ENCODE data around the gene LRP10. TPM values are rescaled to one million over a fixed set of nuclear protein-coding genes. Genes with fewer than 3 reads are reported as not detected.
"Not testable (repeated sequence)": the region's sequence is repeated elsewhere in the genome, so short reads cannot be mapped to it uniquely, and the experiment has no call there.

Gene LRP10
- total and polyA plus RNA-seq, 2 experiments from 2014 or later: 40.8 to 62.7 TPM

GRCh38 chr14:22850944-22851764 is 20.4 kb upstream of the LRP10 start:
- H3K27ac ChIP-seq: no peak overlapping the region
- no peaks in the 10 kb centered on the region for H3K36me3 ChIP-seq
- H3K27me3 ChIP-seq: no peaks in the 10 kb centered on the region
- H3K4me1 ChIP-seq (ENCODE audit: low read depth): no peaks in the 10 kb centered on the region
- H3K4me3 ChIP-seq: no peak overlapping the region
- no peaks in the 10 kb centered on the region for H3K9me3 ChIP-seq (ENCODE audit: low read depth)
- TF ChIP-seq, protein P1, sequence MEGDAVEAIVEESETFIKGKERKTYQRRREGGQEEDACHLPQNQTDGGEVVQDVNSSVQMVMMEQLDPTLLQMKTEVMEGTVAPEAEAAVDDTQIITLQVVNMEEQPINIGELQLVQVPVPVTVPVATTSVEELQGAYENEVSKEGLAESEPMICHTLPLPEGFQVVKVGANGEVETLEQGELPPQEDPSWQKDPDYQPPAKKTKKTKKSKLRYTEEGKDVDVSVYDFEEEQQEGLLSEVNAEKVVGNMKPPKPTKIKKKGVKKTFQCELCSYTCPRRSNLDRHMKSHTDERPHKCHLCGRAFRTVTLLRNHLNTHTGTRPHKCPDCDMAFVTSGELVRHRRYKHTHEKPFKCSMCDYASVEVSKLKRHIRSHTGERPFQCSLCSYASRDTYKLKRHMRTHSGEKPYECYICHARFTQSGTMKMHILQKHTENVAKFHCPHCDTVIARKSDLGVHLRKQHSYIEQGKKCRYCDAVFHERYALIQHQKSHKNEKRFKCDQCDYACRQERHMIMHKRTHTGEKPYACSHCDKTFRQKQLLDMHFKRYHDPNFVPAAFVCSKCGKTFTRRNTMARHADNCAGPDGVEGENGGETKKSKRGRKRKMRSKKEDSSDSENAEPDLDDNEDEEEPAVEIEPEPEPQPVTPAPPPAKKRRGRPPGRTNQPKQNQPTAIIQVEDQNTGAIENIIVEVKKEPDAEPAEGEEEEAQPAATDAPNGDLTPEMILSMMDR (IDR thresholded peaks at IDR 0.05; ENCODE audit: low read depth, low read length): no peak
- peak in 1 of 2 donors; percentile 97 for DNase-seq (ENCODE audit: low read depth in 1 of 2, low spot score in 1 of 2)

- not testable (repeated sequence) for H3K4me1 ChIP-seq (ENCODE audit: low read depth); H3K36me3 ChIP-seq; DNase-seq (ENCODE audit: low read depth in 1 of 2, low spot score in 1 of 2); H3K27ac ChIP-seq; H3K27me3 ChIP-seq; H3K9me3 ChIP-seq (ENCODE audit: low read depth); H3K4me3 ChIP-seq
These were observed 19.4 kb upstream of the LRP10 start for GRCh38 chr14:22852178-22852577.

GRCh38 chr14:22852599-22852939 is 19.0 kb upstream of the LRP10 start:
- H3K27ac ChIP-seq: no peak overlapping the region
- no peak for DNase-seq (ENCODE audit: low read depth in 1 of 2, low spot score in 1 of 2)
- TF ChIP-seq, protein P1 (IDR thresholded peaks at IDR 0.05; ENCODE audit: low read depth, low read length): no peak
- no peaks in the 10 kb centered on the region for H3K9me3 ChIP-seq (ENCODE audit: low read depth)
- no peaks in the 10 kb centered on the region for H3K36me3 ChIP-seq
- no peak overlapping the region for H3K4me3 ChIP-seq
- no peaks in the 10 kb centered on the region for H3K4me1 ChIP-seq (ENCODE audit: low read depth)
- no peaks in the 10 kb centered on the region for H3K27me3 ChIP-seq

DNA sequence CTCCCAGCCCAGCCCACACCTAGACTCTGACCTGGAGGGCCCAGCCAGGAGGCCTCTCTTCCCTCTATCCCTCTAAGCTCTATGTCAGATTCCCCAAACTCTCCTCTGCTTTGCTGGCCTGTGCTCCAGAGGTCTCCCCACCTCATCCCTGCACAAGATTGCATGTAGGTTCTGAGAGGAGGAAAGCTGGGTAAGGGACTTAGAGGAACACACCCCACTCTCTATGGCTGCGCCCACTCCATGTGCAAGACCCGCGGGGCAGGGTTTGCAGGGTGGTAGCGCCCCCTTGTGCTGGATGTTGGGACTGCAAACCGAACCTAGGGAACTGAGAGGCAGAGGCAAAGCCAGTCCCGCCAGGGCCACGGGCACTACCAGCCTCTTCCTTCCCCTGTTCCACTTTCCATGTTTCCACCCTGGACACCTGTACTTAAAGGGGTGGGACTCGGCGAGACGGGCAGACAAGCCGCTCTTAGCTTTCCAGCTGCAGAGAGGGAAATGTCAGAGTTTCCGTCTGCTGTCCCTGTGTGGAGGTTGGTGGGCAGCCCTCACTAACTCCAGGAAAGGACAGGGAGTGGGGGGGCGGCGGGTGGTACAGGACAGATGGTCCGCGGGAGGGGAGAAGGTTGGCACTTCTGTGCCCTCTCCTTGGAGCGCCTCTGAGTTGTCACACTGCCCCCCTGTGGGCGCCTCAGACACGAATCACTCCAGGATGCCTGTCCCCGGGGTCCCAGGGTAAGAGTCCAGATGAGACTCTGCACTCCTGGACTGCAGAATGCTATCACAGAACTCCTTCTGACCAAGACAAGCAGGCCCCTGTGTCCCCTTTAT is 18.4 kb upstream of the LRP10 start:
- Histone ChIP-seq H3K4me1 (ENCODE audit: low read depth) (no peaks in the 10 kb centered on the region), H3K27me3 (no peaks in the 10 kb centered on the region), H3K36me3 (no peaks in the 10 kb centered on the region), H3K9me3 (ENCODE audit: low read depth) (no peaks in the 10 kb centered on the region), H3K4me3 (peak overlapping the region; percentile 37), H3K27ac (no peak overlapping the region)
- peak; percentile 84 to 92 for DNase-seq (ENCODE audit: low read depth in 1 of 2, low spot score in 1 of 2)
- TF ChIP-seq, protein P1 (IDR thresholded peaks at IDR 0.05; ENCODE audit: low read depth, low read length): peak; percentile 81

DNA sequence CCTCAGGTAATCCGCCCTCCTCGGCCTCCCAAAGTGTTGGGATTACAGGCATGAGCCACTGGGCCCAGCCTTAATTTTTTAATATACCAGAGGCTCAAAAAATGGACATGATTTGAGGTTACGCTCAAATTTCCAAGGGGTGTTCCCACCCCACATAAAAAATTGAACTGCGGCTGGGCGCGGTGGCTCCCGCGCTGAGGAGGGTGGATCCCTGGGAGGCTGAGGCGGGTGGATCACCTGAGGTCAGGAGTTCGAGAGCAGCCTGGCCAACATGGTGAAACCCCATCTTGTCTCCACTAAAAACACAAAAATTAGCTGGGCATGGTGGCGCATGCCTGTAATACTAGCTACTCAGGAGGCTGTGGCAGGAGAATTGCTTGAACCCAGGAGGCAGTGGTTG is 17.2 kb upstream of the LRP10 start:
- H3K4me3 ChIP-seq; H3K27ac ChIP-seq; DNase-seq (ENCODE audit: low read depth in 1 of 2, low spot score in 1 of 2); H3K27me3 ChIP-seq; H3K9me3 ChIP-seq (ENCODE audit: low read depth); H3K36me3 ChIP-seq; H3K4me1 ChIP-seq (ENCODE audit: low read depth): not testable (repeated sequence)

DNA sequence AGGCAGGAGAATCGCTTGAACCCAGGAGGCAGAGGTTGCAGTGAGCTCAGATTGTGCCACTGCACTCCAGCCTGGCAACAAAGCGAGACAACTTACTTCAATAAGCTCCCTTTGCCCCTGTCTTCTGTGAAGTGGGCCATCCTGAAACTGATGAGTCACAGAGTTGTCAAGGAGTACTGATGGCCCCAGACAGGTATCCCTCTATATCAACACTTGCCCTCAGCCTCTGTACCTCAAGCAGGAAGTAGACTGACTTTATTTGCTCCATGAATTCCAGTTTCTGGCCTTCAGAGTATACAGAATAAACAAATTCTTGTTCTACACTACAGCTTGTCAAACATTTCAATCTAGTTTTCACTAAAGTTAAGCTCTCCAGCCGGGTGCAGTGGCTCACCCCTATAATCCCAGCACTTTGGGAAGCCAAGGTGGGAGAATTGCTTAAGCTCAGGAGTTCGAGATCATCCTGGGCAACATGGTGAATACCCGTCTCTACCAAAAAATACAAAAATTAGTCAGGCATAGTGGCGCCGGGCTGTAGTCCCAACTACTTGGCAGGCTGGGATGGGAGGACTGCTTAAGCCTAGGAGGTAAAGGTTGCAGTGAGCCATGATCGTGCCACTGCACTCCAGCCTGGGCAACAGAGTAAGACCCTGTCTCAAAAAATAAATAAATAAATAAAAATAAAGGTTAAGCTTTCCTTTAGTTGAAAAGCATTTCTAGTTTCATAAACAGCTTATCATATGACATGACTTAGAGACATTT is 16.4 kb upstream of the LRP10 start:
- Histone ChIP-seq H3K27ac (no peak overlapping the region), H3K9me3 (ENCODE audit: low read depth) (no peaks in the 10 kb centered on the region), H3K36me3 (no peaks in the 10 kb centered on the region), H3K4me3 (no peak overlapping the region), H3K27me3 (no peaks in the 10 kb centered on the region), H3K4me1 (ENCODE audit: low read depth) (no peaks in the 10 kb centered on the region)
- no peak for DNase-seq (ENCODE audit: low read depth in 1 of 2, low spot score in 1 of 2)
- TF ChIP-seq, protein P1 (IDR thresholded peaks at IDR 0.05; ENCODE audit: low read depth, low read length): no peak

Data from cardiac muscle cell (in vitro differentiated cells and primary cell).